IMR-90 (cell line): ENCODE results near the gene FABP6. TPM values are rescaled to one million over a fixed set of nuclear protein-coding genes. Genes with fewer than 3 reads are reported as not detected.

Experiments used
- ATAC-seq: fragments of 200-7000 bp; cut with Tn5 transposase; 2 replicates; pipeline ENCODE4 v1.9.1; 2020; ENCODE audit warnings: low read depth, mild to moderate bottlenecking, moderate library complexity
- BruUV-seq: library from RNA; stranded (reverse); fragments of 400-500 nt; replicated peaks from 2 replicates; lab custom pipeline; 2021; lab: Mats Ljungman, UMichigan
- CTCF ChIA-PET: fragments of 300-600 bp; formaldehyde crosslinking; extraction: SDS; loops from one replicate; lab custom pipeline; 2021; ENCODE audit warnings: antibody characterized with exemption; lab: Yijun Ruan, JAX
- POLR2A ChIA-PET: fragments of 300-600 bp; sonication (Branson Sonifier 250); formaldehyde crosslinking; loops from one replicate; lab custom pipeline; 2022; ENCODE audit warnings: antibody characterized with exemption; ENCODE audit not compliant: unreplicated experiment; lab: Charles Lee
- DNase-seq: peaks from one replicate; pipeline ENCODE4 v3.0.0; 2013
- H2AFZ ChIP-seq: replicated peaks from 2 replicates; pipeline ENCODE3; 2013; ENCODE audit warnings: low read length, mild to moderate bottlenecking; ENCODE audit not compliant: poor library complexity
- H2AK5ac ChIP-seq: 2 replicates; pipeline ENCODE4 v1.6.1; 2013; ENCODE audit warnings: low read depth, low read length, inconsistent platforms
- H2AK9ac ChIP-seq: replicated peaks from 2 replicates; pipeline ENCODE3; 2013; ENCODE audit warnings: mild to moderate bottlenecking, low read depth, low read length, moderate library complexity; ENCODE audit not compliant: poor library complexity
- H2BK120ac ChIP-seq: 2 replicates; pipeline ENCODE4 v1.6.1; 2013; ENCODE audit warnings: low read depth, low read length, inconsistent platforms
- H2BK15ac ChIP-seq: 3 replicates; pipeline ENCODE4 v1.6.1; 2013; ENCODE audit warnings: low read depth, low read length, inconsistent platforms
- H2BK20ac ChIP-seq: 2 replicates; pipeline ENCODE4 v1.6.1; 2013; ENCODE audit warnings: low read depth, mild to moderate bottlenecking, inconsistent platforms, low read length, moderate library complexity
- H2BK5ac ChIP-seq: 2 replicates; pipeline ENCODE4 v1.6.1; 2013; ENCODE audit warnings: mild to moderate bottlenecking, low read depth, low read length, inconsistent platforms; ENCODE audit not compliant: poor library complexity, severe bottlenecking
- H3K14ac ChIP-seq: replicated peaks from 2 replicates; pipeline ENCODE4 v1.6.1; 2013; ENCODE audit warnings: low read depth, low read length, inconsistent platforms
- H3K18ac ChIP-seq: 2 replicates; pipeline ENCODE4 v1.6.1; 2013; ENCODE audit warnings: low read depth, low read length, control low read depth
- H3K23ac ChIP-seq: 2 replicates; pipeline ENCODE4 v1.6.1; 2013; ENCODE audit warnings: low read depth, low read length, inconsistent platforms
- H3K27ac ChIP-seq: 2 replicates; pipeline ENCODE4 v1.5.1; 2013; ENCODE audit warnings: mild to moderate bottlenecking, control low read depth, low read length; ENCODE audit not compliant: insufficient read depth
- H3K27me3 ChIP-seq: 2 replicates; pipeline ENCODE4 v1.6.1; 2013; ENCODE audit warnings: low read length; ENCODE audit not compliant: control insufficient read depth, insufficient read depth
- H3K36me3 ChIP-seq: 2 replicates; pipeline ENCODE4 v1.6.1; 2013; ENCODE audit warnings: low read length, mixed read lengths; ENCODE audit not compliant: control insufficient read depth, insufficient read depth
- H3K4ac ChIP-seq: 2 replicates; pipeline ENCODE4 v1.6.1; 2013; ENCODE audit warnings: low read depth, low read length, inconsistent platforms
- H3K4me1 ChIP-seq: 2 replicates; pipeline ENCODE4 v1.6.1; 2013; ENCODE audit warnings: low read length, mixed read lengths; ENCODE audit not compliant: control insufficient read depth, insufficient read depth
- H3K4me2 ChIP-seq: 2 replicates; pipeline ENCODE4 v1.6.1; 2013; ENCODE audit warnings: low read depth, mild to moderate bottlenecking, control low read depth, low read length, moderate library complexity
- H3K4me3 ChIP-seq: 2 replicates; pipeline ENCODE4 v1.5.1; 2013; ENCODE audit warnings: low read depth, mild to moderate bottlenecking, control low read depth, low read length, moderate library complexity; ENCODE audit not compliant: insufficient read depth
- H3K56ac ChIP-seq: 2 replicates; pipeline ENCODE4 v1.6.1; 2013; ENCODE audit warnings: low read length, inconsistent platforms; ENCODE audit not compliant: insufficient read depth; ENCODE audit errors: extremely low read depth
- H3K79me1 ChIP-seq, 2 experiments: 2 replicates each; pipeline ENCODE4 v1.6.1; 2013; ENCODE audit warnings: low read length in 2 of 2, inconsistent platforms in 1 of 2, low read depth in 1 of 2
- H3K9ac ChIP-seq: 2 replicates; pipeline ENCODE4 v1.6.1; 2013; ENCODE audit warnings: low read depth, low read length, control low read depth
- H3K9me1 ChIP-seq: 2 replicates; pipeline ENCODE4 v1.6.1; 2013; ENCODE audit warnings: low read length, inconsistent platforms; ENCODE audit not compliant: insufficient read depth
- H3K9me3 ChIP-seq: 2 replicates; pipeline ENCODE4 v1.6.1; 2013; ENCODE audit warnings: low read length; ENCODE audit not compliant: control insufficient read depth, insufficient read depth
- H4K20me1 ChIP-seq: 2 replicates; pipeline ENCODE4 v1.6.1; 2013; ENCODE audit warnings: low read length, inconsistent platforms; ENCODE audit not compliant: insufficient read depth
- H4K5ac ChIP-seq: 2 replicates; pipeline ENCODE4 v1.6.1; 2013; ENCODE audit warnings: mild to moderate bottlenecking, low read depth, low read length, control low read depth
- H4K8ac ChIP-seq, 2 experiments: 2 replicates each; pipeline ENCODE4 v1.6.1; 2013; ENCODE audit warnings: low read depth in 2 of 2, low read length in 2 of 2, control low read depth in 1 of 2, inconsistent platforms in 1 of 2
- H4K91ac ChIP-seq: 2 replicates; pipeline ENCODE4 v1.6.1; 2013; ENCODE audit warnings: low read depth, low read length, inconsistent platforms; ENCODE audit not compliant: insufficient read depth
- BHLHE40 ChIP-seq: fragments of 150-350 bp; IDR thresholded peaks from 2 replicates; pipeline ENCODE4 v1.6.1; 2016; ENCODE audit warnings: mild to moderate bottlenecking, low read depth, low read length
- CHD1 ChIP-seq: IDR thresholded peaks from 2 replicates; pipeline ENCODE4 v1.6.1; 2012; ENCODE audit warnings: low read depth, low read length, improper control_type of control experiment
- MAFK ChIP-seq: IDR thresholded peaks from 2 replicates; pipeline ENCODE4 v1.6.1; 2012; ENCODE audit warnings: low read depth, low read length, improper control_type of control experiment
- MAZ ChIP-seq: IDR thresholded peaks from 2 replicates; pipeline ENCODE4 v1.6.1; 2012; ENCODE audit warnings: low read depth, mild to moderate bottlenecking, low read length, improper control_type of control experiment, moderate library complexity, borderline replicate concordance
- MXI1 ChIP-seq: IDR thresholded peaks from 2 replicates; pipeline ENCODE4 v1.6.1; 2012; ENCODE audit warnings: low read depth, mild to moderate bottlenecking, low read length, moderate library complexity, borderline replicate concordance
- NFE2L2 ChIP-seq: fragments of 150-350 bp; IDR thresholded peaks from 2 replicates; pipeline ENCODE4 v1.6.1; 2016; ENCODE audit warnings: low read depth, mild to moderate bottlenecking, low read length
- RAD21 ChIP-seq: IDR thresholded peaks from 2 replicates; pipeline ENCODE4 v1.6.1; 2012; ENCODE audit warnings: low read length, improper control_type of control experiment
- RFX5 ChIP-seq: IDR thresholded peaks from 2 replicates; pipeline ENCODE4 v1.8.0; 2012; ENCODE audit warnings: low read depth, mild to moderate bottlenecking, low read length, moderate library complexity
- SMC3 ChIP-seq: fragments of 150-350 bp; IDR thresholded peaks from 2 replicates; pipeline ENCODE4 v1.6.1; 2016; ENCODE audit warnings: low read depth, mild to moderate bottlenecking, antibody characterized with exemption, low read length, moderate library complexity
- USF2 ChIP-seq: fragments of 150-350 bp; IDR thresholded peaks from 2 replicates; pipeline ENCODE4 v1.6.1; 2017; ENCODE audit warnings: mild to moderate bottlenecking, antibody characterized with exemption, low read length, low read depth
- WGBS, 2 experiments: methylation state at CpG; one replicate each; pipeline versions ENCODE4 v1.1.5 to v1.1.7; 2013; ENCODE audit warnings: missing lambda C conversion rate in 2 of 2; ENCODE audit not compliant: insufficient read length in 1 of 2; ENCODE audit errors: extremely low coverage in 2 of 2; 5-methylcytosine and 5-hydroxymethylcytosine counted together
- dilution Hi-C: fragments of 300-500 bp; cut with HindIII; formaldehyde crosslinking; loops from one replicate; pipeline ENCODE4 v1.14.3; 2018; ENCODE audit warnings: low sequenced_read_pairs; ENCODE audit not compliant: unreplicated experiment
- in situ Hi-C: fragments of 300-500 bp; cut with MboI; formaldehyde crosslinking; loops from 3 replicates; pipeline ENCODE4 v1.14.3; 2019; ENCODE audit warnings: low sequenced_read_pairs, inconsistent platforms, mixed read lengths
- intact Hi-C: fragments of 100-400 bp; cut with micrococcal nuclease; formaldehyde crosslinking; loops from 2 replicates; pipeline ENCODE4 v1.10.0; 2022
- polyA plus RNA-seq, 3 experiments: library from polyadenylated mRNA; depleted of rRNA; stranded (reverse); fragments of >200 nt; gene quantifications; 2 replicates each; pipeline ENCODE4 v1.2.3, GENCODE V29; 2012; ENCODE audit warnings: low replicate concordance in 1 of 3
- total RNA-seq: library from RNA; depleted of rRNA; stranded (reverse); fragments of >200 nt; gene quantifications from 2 replicates; pipeline ENCODE4 v1.2.3, GENCODE V29; 2012
- TF ChIP-seq, protein P1 (sequence below): fragments of 150-350 bp; IDR thresholded peaks from 2 replicates; pipeline ENCODE4 v1.6.1; 2016; ENCODE audit warnings: low read depth, mild to moderate bottlenecking, low read length, moderate library complexity, borderline replicate concordance

The FABP6 gene
- total and polyA plus RNA-seq, 2 of the 4 experiments (the other 2 are of a cell fraction) = not detected

DNA sequence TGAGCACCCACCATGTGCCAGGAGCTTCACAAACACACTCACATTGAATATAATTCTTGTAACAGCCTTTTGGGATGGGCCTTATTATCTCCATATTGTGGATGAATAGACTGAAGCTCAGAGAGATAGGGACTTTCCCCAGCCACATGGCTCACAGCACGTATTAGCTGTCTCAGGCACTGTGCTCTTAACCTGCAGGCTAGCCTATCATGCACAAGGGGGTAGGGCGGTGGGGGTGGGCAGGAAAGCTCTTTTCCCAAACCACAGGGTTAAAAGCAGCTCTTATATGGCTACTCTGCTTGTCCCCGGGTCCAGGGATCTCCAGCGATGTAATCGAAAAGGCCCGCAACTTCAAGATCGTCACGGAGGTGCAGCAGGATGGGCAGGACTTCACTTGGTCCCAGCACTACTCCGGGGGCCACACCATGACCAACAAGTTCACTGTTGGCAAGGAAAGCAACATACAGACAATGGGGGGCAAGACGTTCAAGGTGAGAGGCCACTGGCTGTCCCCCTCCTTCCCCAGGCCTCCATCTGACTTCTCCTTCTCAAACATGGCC lies 2.6 kb downstream of the FABP6 start (continued):
- no peak for TF ChIP-seq MXI1

DNA sequence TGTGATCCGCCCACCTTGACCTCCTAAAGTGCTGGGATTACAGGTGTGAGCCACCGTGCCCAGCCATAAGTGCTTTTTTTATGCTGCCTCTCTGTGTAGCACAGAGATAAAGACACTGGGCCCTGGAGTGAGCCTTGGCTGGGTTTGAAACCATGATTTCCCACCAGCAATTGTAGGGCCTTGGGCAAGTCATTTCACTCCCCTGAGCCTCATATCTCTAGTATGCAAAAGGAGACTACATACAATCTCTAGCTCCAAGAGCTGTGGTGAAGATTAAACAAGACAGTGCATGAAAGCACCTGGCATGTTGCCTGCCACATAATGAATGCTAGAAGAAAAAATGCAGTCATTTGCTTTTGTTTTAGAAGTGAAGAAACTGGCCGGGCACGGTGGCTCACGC lies 3.9 kb downstream of the FABP6 start:
- H4K8ac ChIP-seq = no peak overlapping the region
- no peak overlapping the region for H3K4me3 ChIP-seq
- no peak overlapping the region for H2AFZ ChIP-seq
- H3K9me3 ChIP-seq = no peaks in the 10 kb centered on the region
- TF ChIP-seq MXI1 (no peak), MAFK (no peak), RFX5 (no peak), CHD1 (no peak), NFE2L2 (no peak), RAD21 (no peak), USF2 (no peak), BHLHE40 (no peak), MAZ (no peak), SMC3 (no peak)
- TF ChIP-seq, protein P1, sequence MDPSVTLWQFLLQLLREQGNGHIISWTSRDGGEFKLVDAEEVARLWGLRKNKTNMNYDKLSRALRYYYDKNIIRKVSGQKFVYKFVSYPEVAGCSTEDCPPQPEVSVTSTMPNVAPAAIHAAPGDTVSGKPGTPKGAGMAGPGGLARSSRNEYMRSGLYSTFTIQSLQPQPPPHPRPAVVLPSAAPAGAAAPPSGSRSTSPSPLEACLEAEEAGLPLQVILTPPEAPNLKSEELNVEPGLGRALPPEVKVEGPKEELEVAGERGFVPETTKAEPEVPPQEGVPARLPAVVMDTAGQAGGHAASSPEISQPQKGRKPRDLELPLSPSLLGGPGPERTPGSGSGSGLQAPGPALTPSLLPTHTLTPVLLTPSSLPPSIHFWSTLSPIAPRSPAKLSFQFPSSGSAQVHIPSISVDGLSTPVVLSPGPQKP = no peak
- H3K4me2 ChIP-seq = no peak overlapping the region
- H2BK5ac ChIP-seq = no peak overlapping the region
- no peak overlapping the region for H3K4ac ChIP-seq
- H3K36me3 ChIP-seq = no peaks in the 10 kb centered on the region
- no peak overlapping the region for H3K23ac ChIP-seq
- ChIA-PET CTCF (interaction anchor here (0.9 kb wide), 1 partner anchor 12 kb away, joined by 3 read pairs; no protein-coding TSS in a partner anchor), POLR2A (no interaction called here)
- H3K27ac ChIP-seq = no peak overlapping the region
- no peak overlapping the region for H2BK20ac ChIP-seq
- H3K18ac ChIP-seq = no peak overlapping the region
- no peaks in the 10 kb centered on the region; the same call in 1 of the 2 replicates for H3K27me3 ChIP-seq
- no peak overlapping the region for H3K14ac ChIP-seq
- no peak overlapping the region for H3K9ac ChIP-seq
- no peak overlapping the region for H4K5ac ChIP-seq
- BruUV-seq = no TSS peak
- H4K20me1 ChIP-seq = no peaks in the 10 kb centered on the region
- in situ Hi-C loops = no loop called here
- no peaks in the 10 kb centered on the region for H3K79me1 ChIP-seq
- no peak overlapping the region for H2BK15ac ChIP-seq
- ATAC-seq (no peak), DNase-seq (peak; percentile 30)
- 0 out of 2 replicates have a peak, but pooled peaks cover 3% of the 10 kb centered on the region for H3K9me1 ChIP-seq
- no peaks in the 10 kb centered on the region for H3K4me1 ChIP-seq
- 58% methylated on average over 2 of the region's 5 CpGs; no CpG with 5 or more reads in 1 of the 2 experiments for WGBS, 2 experiments
- H2BK120ac ChIP-seq = no peak overlapping the region
- H2AK5ac ChIP-seq = no peak overlapping the region
- H4K91ac ChIP-seq = no peak overlapping the region
- no peak overlapping the region for H2AK9ac ChIP-seq
- no peak overlapping the region for H3K56ac ChIP-seq
- intact Hi-C loops = no loop called here
- dilution Hi-C loops = no loop called here
